Inferior parietal cortex (tissue), 1 donor: ENCODE results near the gene SGK1.
"Not testable (repeated sequence)": the region's sequence is repeated elsewhere in the genome, so short reads cannot be mapped to it uniquely, and the experiment has no call there.

Source experiments
- DNase-seq: peaks from one replicate; pipeline ENCODE4 v3.0.0-alpha.2; 2016; ENCODE audit errors: extremely low spot score

Gene SGK1

GRCh38 chr6:134304381-134304780, 13.5 kb downstream of the SGK1 start:
- DNase-seq, result not testable (repeated sequence)

GRCh38 chr6:134303891-134304290, 14.0 kb downstream of the SGK1 start:
- no peak for DNase-seq

- DNase-seq, result no peak
Measured at GRCh38 chr6:134299236-134299635, 18.7 kb downstream of the SGK1 start.

- DNase-seq, result no peak
Measured at GRCh38 chr6:134296762-134297161, 21.1 kb downstream of the SGK1 start.

- DNase-seq, result peak; percentile 75
Measured at GRCh38 chr6:134295953-134296553, 21.9 kb downstream of the SGK1 start.

- DNase-seq, result no peak
Measured at GRCh38 chr6:134293659-134294161, 24.2 kb downstream of the SGK1 start.

GRCh38 chr6:134291156-134291555, 26.8 kb downstream of the SGK1 start:
- no peak for DNase-seq

GRCh38 chr6:134289204-134289575, 28.7 kb downstream of the SGK1 start:
- no peak for DNase-seq

- no peak for DNase-seq
Measured at GRCh38 chr6:134288538-134289203, 29.2 kb downstream of the SGK1 start.

GRCh38 chr6:134287859-134288537, 29.9 kb downstream of the SGK1 start:
- no peak for DNase-seq

- no peak for DNase-seq
Measured at GRCh38 chr6:134282816-134283215, 35.1 kb downstream of the SGK1 start.

GRCh38 chr6:134281388-134281787, 36.5 kb downstream of the SGK1 start:
- DNase-seq, result no peak

GRCh38 chr6:134278000-134278399, 39.9 kb downstream of the SGK1 start:
- no peak for DNase-seq

GRCh38 chr6:134276891-134277377, 41.0 kb downstream of the SGK1 start:
- not testable (repeated sequence) for DNase-seq

GRCh38 chr6:134272374-134272773, 45.5 kb downstream of the SGK1 start:
- DNase-seq, result no peak

GRCh38 chr6:134267917-134268361, 50.0 kb downstream of the SGK1 start:
- DNase-seq, result no peak

- DNase-seq, result no peak
Measured at GRCh38 chr6:134266776-134267175, 51.1 kb downstream of the SGK1 start.

- no peak for DNase-seq
Measured at GRCh38 chr6:134261766-134262165, 56.1 kb downstream of the SGK1 start.

GRCh38 chr6:134258849-134259306, 59.0 kb downstream of the SGK1 start:
- no peak for DNase-seq

GRCh38 chr6:134257516-134257915, 60.4 kb downstream of the SGK1 start:
- DNase-seq, result no peak

- DNase-seq, result no peak
Measured at GRCh38 chr6:134256862-134257261, 61.0 kb downstream of the SGK1 start.

- DNase-seq, result not testable (repeated sequence)
Measured at GRCh38 chr6:134255280-134255679, 62.6 kb downstream of the SGK1 start.

- no peak for DNase-seq
Measured at GRCh38 chr6:134254118-134254517, 63.8 kb downstream of the SGK1 start.
